Lower leg skin (tissue), 3 donors: ENCODE results near the gene UTF1.

Source experiments
- POLR2A ChIP-seq, 2 donors: fragments of 450-650 bp; IDR thresholded peaks; one replicate each; pipeline ENCODE4 v1.6.1; 2016 to 2017; ENCODE audit warnings: antibody characterized with exemption in 2 of 2, mild to moderate bottlenecking in 1 of 2, moderate library complexity in 1 of 2
- TF ChIP-seq, protein P1 (sequence below), 3 donors: fragments of 450-650 bp; IDR thresholded peaks; one replicate each; pipeline ENCODE4 v1.5.1; 2016; ENCODE audit warnings: antibody characterized with exemption in 3 of 3, mild to moderate bottlenecking in 3 of 3, moderate library complexity in 2 of 3

- TF ChIP-seq, protein P1, sequence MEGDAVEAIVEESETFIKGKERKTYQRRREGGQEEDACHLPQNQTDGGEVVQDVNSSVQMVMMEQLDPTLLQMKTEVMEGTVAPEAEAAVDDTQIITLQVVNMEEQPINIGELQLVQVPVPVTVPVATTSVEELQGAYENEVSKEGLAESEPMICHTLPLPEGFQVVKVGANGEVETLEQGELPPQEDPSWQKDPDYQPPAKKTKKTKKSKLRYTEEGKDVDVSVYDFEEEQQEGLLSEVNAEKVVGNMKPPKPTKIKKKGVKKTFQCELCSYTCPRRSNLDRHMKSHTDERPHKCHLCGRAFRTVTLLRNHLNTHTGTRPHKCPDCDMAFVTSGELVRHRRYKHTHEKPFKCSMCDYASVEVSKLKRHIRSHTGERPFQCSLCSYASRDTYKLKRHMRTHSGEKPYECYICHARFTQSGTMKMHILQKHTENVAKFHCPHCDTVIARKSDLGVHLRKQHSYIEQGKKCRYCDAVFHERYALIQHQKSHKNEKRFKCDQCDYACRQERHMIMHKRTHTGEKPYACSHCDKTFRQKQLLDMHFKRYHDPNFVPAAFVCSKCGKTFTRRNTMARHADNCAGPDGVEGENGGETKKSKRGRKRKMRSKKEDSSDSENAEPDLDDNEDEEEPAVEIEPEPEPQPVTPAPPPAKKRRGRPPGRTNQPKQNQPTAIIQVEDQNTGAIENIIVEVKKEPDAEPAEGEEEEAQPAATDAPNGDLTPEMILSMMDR (IDR thresholded peaks at IDR 0.05), result no peak
- TF ChIP-seq POLR2A (IDR thresholded peaks at IDR 0.05), result no peak
Observed at GRCh38 chr10:133189726-133190125, 40.3 kb upstream of the UTF1 start.
